ENCODE measurements around the gene ADAP1.

GRCh38 chr7:926061-927030 lies 28.1 kb downstream of the ADAP1 start:
- TF ChIP-seq CTCF (conservative IDR thresholded peaks at IDR 0.05; ENCODE audit: low read depth, low read length) (no peak), EZH2 (IDR thresholded peaks at IDR 0.05; ENCODE audit: borderline replicate concordance, low read depth, low read length, poor library complexity, severe bottlenecking) (no peak)

Measured in A673 (cell line).